ENCODE data around the gene MARVELD1. TPM values are rescaled to one million over a fixed set of nuclear protein-coding genes. Genes with fewer than 3 reads are reported as not detected.
A peak's percentile ranks its signal among the peaks of the same experiment; 100 is the strongest.

Gene MARVELD1
- total RNA-seq, 1 donor from 2014 or later: 6.4 TPM

GRCh38 chr10:97701438-97702069 lies 12.0 kb upstream of the MARVELD1 start:
- TF ChIP-seq CTCF (IDR thresholded peaks at IDR 0.05; ENCODE audit: borderline replicate concordance): peak; percentile 89
- Histone ChIP-seq H3K36me3 (no peaks in the 10 kb centered on the region), H3K4me1 (no peaks in the 10 kb centered on the region), H3K4me3 (no peak overlapping the region), H3K27me3 (ENCODE audit: low read depth) (no peaks in the 10 kb centered on the region), H3K27ac (replicated peaks) (no peak overlapping the region), H3K9me3 (replicated peaks) (no peaks in the 10 kb centered on the region)
- intact Hi-C loops (cut with micrococcal nuclease): no loop called here
- no peak for DNase-seq

- intact Hi-C loops (cut with micrococcal nuclease): no loop called here
- no peak for TF ChIP-seq CTCF (IDR thresholded peaks at IDR 0.05; ENCODE audit: borderline replicate concordance)
- Histone ChIP-seq H3K27me3 (ENCODE audit: low read depth) (no peaks in the 10 kb centered on the region), H3K36me3 (no peaks in the 10 kb centered on the region), H3K4me3 (no peak overlapping the region), H3K27ac (replicated peaks) (no peak overlapping the region), H3K9me3 (replicated peaks) (no peaks in the 10 kb centered on the region), H3K4me1 (no peaks in the 10 kb centered on the region)
- DNase-seq: no peak
Observed at GRCh38 chr10:97703398-97704067, 10.0 kb upstream of the MARVELD1 start.

GRCh38 chr10:97704341-97704740 lies 9.2 kb upstream of the MARVELD1 start:
- no peaks in the 10 kb centered on the region for H3K9me3 ChIP-seq (replicated peaks)
- intact Hi-C loops (cut with micrococcal nuclease): no loop called here
- peaks cover 5% of the 10 kb centered on the region for H3K4me1 ChIP-seq
- H3K4me3 ChIP-seq: no peak overlapping the region
- no peaks in the 10 kb centered on the region for H3K27me3 ChIP-seq (ENCODE audit: low read depth)
- DNase-seq: no peak
- H3K27ac ChIP-seq (replicated peaks): no peak overlapping the region
- no peaks in the 10 kb centered on the region for H3K36me3 ChIP-seq
- TF ChIP-seq CTCF (IDR thresholded peaks at IDR 0.05; ENCODE audit: borderline replicate concordance): no peak

- no peak overlapping the region for H3K4me3 ChIP-seq
- intact Hi-C loops (cut with micrococcal nuclease): no loop called here
- H3K36me3 ChIP-seq: no peaks in the 10 kb centered on the region
- H3K27ac ChIP-seq (replicated peaks): no peak overlapping the region
- H3K9me3 ChIP-seq (replicated peaks): no peaks in the 10 kb centered on the region
- H3K27me3 ChIP-seq (ENCODE audit: low read depth): no peaks in the 10 kb centered on the region
- H3K4me1 ChIP-seq: peaks cover 12% of the 10 kb centered on the region
- no peak for TF ChIP-seq CTCF (IDR thresholded peaks at IDR 0.05; ENCODE audit: borderline replicate concordance)
- DNase-seq: no peak
Observed at GRCh38 chr10:97705006-97705670, 8.4 kb upstream of the MARVELD1 start.

GRCh38 chr10:97707134-97707861 lies 6.2 kb upstream of the MARVELD1 start:
- no peak overlapping the region for H3K4me3 ChIP-seq
- no peaks in the 10 kb centered on the region for H3K27me3 ChIP-seq (ENCODE audit: low read depth)
- DNase-seq: no peak
- H3K9me3 ChIP-seq (replicated peaks): no peaks in the 10 kb centered on the region
- no peaks in the 10 kb centered on the region for H3K36me3 ChIP-seq
- no peak overlapping the region for H3K27ac ChIP-seq (replicated peaks)
- peaks cover 12% of the 10 kb centered on the region for H3K4me1 ChIP-seq
- TF ChIP-seq CTCF (IDR thresholded peaks at IDR 0.05; ENCODE audit: borderline replicate concordance): no peak
- intact Hi-C loops (cut with micrococcal nuclease): no loop called here
